SH-SY5Y (cell line): ENCODE measurements around the gene PLPP4.

Experiments
- GATA2 ChIP-seq: IDR thresholded peaks from 2 replicates; pipeline ENCODE4 v1.6.1; 2011; ENCODE audit warnings: mild to moderate bottlenecking, low read depth, low read length
- GATA3 ChIP-seq: IDR thresholded peaks from 2 replicates; pipeline ENCODE4 v1.6.1; 2011; ENCODE audit warnings: low read depth, mild to moderate bottlenecking, low read length, moderate library complexity

DNA sequence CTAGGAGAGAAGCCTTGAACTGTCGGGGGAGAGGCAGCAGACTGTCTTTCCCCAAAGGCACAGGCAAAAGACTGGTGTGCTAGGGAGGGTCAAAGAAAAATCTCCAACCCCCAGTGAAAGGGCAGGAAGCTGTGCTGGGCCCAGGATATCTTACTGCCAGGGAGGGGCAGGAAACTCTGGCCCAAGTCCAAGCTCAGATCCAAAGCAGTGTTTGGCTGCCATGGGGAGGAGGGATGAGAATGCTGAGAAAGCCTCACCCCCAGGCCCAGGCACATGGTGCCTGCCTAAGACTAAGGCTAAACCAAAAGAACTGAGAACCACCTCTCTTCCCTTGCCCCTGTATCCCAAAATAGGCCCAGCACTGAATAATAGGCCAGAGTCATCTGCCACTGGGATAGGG, 171.2 kb downstream of the PLPP4 start:
- TF ChIP-seq GATA3 (no peak), GATA2 (no peak)
